Amniotic epithelial cell (primary cell): ENCODE measurements around the gene ZNF638.

Experiments
- DNase-seq: peaks from one replicate; pipeline ENCODE4 v3.0.0-alpha.2; 2010; ENCODE audit warnings: low read depth

ZNF638 gene

DNA sequence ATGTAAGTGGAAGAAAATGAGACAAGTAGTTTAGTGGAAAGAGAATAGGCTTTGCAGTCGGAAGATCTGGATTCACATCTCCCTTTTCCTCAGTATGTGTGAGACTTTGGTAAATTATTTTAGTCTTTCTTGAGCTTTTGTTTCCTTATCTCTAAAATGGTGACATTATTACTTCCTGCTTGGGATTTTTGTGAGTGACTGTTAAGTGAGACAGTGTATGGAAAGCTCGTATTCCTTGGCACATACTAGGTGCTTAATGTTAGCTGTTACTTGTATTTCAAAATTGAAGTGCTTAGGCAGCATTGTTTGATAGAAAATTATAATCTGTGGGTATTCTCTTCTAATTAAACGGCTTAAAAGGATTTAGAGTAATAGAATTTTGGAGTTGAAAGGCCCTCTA, 2.0 kb downstream of the ZNF638 start:
- DNase-seq, result no peak

- no peak for DNase-seq
These were observed 4.8 kb downstream of the ZNF638 start for GRCh38 chr2:71336384-71336783.

DNA sequence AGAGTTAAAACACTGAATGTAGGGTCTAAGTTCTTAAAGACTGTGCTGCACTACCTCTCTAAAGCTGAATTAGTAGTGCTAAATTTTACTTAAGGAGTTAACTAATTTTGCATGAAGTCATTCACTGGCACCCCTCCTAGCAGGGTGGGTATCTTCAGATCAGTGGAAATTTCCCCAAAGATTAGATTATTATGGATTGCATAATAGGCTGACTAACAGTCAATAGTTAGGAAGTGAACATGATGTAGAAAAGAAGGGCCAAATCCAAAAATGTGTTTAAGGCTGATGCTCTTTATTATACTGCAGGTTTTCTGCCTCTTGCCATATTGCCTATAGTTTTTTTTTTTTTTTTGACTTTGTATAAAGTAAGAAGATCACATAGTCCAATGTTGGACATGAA, 5.2 kb downstream of the ZNF638 start:
- DNase-seq, result peak; percentile 30

DNA sequence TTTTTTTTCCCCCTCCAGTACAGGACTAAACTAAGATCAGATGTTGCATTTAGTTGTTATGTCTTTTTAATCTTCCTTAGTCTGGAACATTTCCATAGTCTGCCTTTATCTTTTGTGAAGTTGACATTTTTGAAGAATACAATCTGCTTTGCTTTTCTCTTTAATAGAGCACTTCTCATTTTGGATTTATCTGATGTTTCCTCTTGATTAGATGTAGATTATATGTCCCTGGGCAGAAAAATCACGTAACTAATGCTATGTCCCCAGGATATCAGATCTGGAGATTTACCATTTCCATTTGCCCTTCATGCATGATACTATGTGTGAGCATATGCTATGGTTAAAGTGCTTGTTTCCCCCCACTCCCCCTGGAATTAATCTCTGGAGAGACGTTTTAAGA, 6.2 kb downstream of the ZNF638 start:
- no peak for DNase-seq

DNA sequence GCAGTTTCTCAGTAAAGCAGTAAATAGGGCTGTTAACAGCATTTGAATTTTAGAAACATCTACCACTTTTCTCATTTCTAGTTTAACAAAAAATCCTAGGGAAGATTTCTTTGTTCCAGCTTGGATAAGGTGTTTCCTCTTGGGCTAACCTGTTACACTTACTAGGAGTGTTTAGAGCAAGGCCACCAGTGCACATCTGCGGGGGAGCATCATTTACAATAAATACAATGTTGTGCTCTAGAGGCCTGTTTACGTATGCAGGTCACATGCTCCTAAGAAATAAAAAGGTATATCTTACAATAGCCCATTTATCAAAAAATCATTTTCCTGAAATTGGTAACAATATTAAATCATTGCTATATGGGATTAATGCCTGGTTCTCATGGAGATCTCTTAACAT, 8.1 kb downstream of the ZNF638 start:
- DNase-seq, result no peak

DNA sequence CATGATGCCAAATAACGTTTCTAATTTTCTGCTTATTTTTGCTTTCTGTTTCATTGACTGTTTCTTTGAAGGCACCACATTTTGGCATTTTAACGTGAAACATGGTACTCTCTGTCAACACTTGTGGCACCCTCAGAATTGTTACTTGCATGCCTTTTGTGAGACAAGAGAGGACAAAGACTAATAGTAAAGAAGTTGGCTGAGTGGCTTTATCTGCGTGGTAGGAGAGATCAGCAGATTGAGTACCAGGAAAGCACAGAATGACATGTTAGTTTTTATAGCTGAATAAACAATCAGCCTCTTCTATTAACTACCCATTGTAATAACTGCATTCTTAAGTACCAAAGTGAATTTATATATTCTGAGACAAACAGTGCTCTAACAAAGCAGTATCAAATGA, 8.6 kb downstream of the ZNF638 start:
- no peak for DNase-seq

DNA sequence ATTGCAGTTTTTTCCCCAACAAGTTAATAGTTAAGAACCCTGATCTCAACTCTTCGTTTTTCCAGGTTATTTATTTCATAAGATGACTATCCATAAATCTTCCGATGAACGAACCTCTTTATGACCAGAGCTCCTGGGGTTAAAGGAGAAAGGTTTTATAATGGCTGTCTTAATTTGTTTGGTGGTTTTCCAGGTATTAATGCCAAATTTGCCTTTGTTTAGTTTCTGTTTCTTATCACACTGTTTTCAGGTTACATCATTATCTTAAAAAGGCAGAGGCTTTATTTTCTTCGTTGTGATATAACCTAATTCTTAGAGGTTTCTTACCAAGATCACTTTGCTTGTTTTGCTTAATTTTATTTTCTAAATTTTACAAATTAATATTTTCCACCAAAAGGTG, 10.1 kb downstream of the ZNF638 start:
- DNase-seq, result no peak

- no peak for DNase-seq
These were observed 14.5 kb downstream of the ZNF638 start for GRCh38 chr2:71346065-71346464.

DNA sequence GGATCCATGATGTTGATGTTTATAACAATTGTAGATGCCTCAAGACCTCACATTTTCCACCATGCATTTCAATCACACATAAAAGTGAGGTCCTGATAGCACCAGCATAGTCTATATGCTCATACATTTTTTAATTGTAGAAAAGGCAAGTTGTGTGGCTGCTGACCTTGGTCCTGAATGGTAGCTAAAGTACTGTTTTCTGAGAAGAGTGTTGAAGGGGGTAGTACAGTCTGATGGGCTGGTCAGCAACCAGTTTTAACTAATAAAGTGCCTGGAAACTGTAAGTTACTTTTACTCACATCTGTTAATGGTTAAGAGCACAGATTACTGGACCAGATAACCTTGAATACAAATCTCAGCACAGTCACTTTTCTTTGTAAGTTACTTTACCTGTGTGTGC, 15.9 kb downstream of the ZNF638 start:
- peak; percentile 29 for DNase-seq

DNA sequence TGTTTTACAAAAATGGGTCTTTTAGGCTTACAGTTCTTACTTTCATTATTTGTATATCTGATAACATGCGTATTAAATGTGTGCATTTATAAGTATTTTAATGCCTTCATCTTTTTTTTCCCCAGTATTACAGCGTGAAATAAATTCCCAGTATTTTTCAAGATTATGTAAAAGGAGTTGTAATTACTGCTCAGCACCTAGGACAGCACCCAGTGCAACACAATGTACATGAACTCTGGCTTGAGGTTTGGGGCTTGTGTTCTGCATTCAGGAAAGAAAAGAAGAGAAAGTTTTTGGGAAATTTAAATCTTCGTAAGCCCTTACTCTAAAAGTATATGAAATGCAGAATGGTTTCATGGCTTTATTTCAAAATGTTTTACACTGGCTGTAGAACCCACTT, 16.7 kb downstream of the ZNF638 start:
- DNase-seq, result peak; percentile 58

DNA sequence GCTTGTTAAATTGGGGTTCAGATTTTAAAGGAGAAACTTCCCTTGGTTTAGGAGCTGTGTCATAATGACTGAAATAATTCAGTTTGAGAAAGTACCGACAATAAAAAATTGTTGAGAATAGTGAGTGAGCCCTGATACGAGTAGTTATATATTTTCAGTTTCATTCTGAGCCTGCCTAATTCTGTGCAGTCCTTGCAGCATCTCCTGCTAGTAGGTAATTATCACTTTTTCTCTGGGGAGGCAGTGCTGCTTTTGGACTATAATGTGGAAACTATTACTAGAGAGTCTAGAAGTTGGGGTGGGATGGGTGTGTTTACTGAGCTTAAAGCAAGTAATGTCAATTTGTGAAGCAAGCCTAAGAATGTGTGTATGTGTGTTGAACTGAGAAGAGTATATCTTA, 21.7 kb downstream of the ZNF638 start:
- no peak for DNase-seq

GRCh38 chr2:71358931-71359671, 27.5 kb downstream of the ZNF638 start:
- peak; percentile 90 for DNase-seq

GRCh38 chr2:71360434-71360975, 28.9 kb downstream of the ZNF638 start:
- DNase-seq, result no peak

DNA sequence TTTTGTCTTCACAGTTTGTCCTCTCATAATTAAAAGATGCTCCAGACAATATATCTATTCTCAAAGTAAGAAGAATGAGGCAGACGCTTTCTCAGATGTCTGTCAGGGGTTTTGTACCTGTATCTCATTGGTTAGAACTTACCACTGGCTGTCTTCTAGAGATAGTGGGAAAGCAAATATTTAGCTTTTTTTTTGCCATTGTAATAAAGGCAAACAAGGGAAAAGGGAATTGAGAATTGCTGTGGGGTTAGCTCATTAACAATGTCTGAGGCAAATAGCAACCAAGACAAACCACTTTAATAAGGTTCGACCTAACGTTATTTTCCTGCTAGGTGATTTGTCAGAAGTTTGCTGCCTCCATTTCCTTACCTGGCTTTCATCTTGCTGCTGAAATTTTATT, 30.0 kb downstream of the ZNF638 start:
- no peak for DNase-seq

DNA sequence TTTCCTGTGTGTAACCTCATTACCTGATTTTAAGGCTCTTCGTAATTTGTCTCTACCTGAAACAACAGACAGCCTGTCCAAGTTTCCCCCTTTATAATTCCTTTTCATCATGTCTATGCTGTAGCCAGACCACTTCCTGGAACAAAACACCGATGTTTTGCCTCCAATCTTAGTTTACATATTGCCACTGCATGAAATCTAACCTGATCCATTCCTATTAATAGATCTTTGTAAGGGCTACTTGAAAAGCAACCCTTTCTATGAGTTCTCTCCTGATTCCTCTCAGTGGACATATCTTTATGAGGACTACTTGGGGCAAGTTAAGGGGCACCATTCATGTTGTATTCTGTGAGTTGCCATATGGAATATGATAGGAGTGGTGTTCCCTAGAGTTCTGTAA, 30.9 kb downstream of the ZNF638 start:
- no peak for DNase-seq

DNA sequence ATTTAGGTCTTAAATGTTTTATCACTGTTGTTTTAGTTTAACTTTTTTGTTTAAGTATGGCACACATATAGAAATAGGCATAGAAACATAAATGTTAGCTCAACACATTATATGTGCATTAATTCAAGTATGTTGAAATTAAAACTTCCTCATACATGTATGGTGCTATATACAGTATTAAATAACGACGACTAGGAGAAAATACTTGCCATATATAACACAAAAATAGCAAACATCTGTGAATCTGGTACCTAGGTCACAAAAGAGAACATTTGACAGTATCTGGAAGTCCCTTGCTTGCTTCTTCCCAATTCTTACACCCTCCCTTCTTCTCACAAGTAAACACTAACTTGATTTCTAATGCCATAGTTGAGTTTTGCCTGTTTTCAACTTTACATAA, 38.4 kb downstream of the ZNF638 start:
- DNase-seq, result no peak

DNA sequence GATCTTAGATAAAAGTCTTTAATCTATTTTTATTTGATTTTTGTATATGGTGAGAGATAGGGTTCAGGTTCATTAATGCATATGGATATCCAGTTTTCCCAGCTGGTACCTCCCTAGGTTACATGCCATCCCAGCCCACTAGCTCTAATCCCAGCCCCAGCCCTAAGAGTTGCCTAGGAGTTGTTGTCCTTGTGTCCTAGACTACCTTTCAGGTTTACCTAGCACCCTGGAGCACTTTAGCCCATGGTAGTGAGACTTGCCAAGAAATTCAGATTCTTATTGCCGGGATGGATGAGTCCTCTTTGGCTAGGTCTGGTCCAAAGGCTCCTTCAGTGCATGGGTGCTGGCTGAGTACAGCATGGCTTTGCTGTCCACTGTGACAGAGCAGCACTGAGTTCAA, 40.5 kb downstream of the ZNF638 start:
- DNase-seq, result no peak

- peak; percentile 89 for DNase-seq
These were observed 47.5 kb downstream of the ZNF638 start for GRCh38 chr2:71379086-71379485.

- peak; percentile 41 for DNase-seq
These were observed 49.1 kb downstream of the ZNF638 start for GRCh38 chr2:71380665-71381064.

GRCh38 chr2:71385012-71385411, 53.4 kb downstream of the ZNF638 start:
- DNase-seq, result peak; percentile 89

DNA sequence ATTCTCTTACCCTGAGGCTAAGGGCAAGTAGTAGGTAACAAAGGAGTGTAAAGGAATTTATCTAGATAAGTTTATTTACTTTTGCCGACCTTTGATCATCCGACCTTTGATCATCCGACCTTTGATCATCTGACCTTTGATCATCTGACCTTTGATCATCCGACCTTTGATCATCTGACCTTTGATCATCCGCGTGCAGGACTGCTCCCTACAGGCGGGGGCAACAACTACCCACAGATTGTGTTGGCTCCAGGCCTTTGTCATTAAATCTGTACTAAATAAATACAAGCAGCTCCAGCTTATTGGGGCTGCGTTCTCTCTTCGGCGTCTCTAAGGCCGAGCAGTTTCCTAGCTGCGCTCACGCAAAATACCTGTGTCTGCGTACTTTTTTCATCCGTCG, 56.6 kb downstream of the ZNF638 start:
- DNase-seq, result no peak

DNA sequence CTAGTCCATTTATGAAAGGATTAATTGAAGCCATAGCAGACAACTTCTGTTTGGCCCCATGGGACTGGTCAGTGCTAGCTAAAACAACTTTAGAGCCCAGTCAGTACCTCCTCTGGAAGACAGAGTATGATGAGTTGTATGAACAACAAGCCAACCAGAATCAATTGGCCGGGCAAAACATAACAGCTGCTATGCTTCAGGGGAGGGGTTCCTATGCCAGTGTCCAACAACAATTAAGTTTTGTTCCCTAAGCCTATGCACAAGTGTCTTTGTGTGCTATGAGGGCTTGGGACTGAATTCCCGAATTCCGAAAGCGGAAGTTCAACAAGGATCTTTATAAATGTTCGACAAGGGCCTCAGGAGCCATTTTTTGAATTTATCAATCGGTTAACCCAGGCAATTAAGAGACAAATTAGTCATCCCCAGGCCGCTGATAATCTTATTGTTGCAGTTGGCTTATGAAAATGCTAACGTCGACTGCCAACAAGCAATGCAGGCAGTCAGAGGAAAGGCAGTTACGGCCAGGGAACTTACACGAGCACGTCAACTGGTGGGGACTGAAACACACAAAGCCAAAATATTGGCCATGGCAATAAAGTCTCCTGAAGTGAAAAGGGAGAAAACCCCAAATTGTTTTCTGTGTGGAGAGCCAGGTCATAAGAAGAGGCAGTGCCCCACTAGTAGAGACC, 57.9 kb downstream of the ZNF638 start:
- DNase-seq, result no peak

DNA sequence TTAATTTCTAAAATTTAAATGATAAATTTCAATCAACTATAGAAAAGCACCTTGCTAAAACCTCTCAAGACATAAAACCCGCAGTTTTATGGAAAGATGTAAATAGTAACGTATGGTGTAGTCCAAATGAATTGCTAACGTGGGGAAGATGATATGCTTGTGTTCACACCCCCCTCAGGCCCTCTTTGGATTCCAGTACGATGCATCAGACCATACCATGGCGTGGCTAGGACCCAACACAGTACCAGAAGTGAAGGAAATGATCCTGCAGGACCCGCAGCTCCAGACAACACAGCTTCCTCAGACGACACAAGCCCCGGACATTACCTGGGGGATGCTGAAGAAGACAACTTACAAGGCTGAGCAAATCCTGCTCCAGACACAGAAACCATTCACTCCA, 61.6 kb downstream of the ZNF638 start:
- DNase-seq, result no peak

- no peak for DNase-seq
These were observed 63.9 kb downstream of the ZNF638 start for GRCh38 chr2:71395471-71395870.
